GM13976 (cell line): ENCODE results near the gene MNX1.

Source experiments
- DNase-seq: peaks from one replicate; pipeline ENCODE4 v3.0.0; 2012; ENCODE audit warnings: low spot score
- CTCF ChIP-seq: IDR thresholded peaks from 2 replicates; pipeline ENCODE4 v1.5.1; 2012; ENCODE audit warnings: borderline replicate concordance, mild to moderate bottlenecking; ENCODE audit not compliant: insufficient read depth; ENCODE audit errors: extremely low read depth, missing control alignments, control extremely low read depth
- in situ Hi-C: fragments of 300-500 bp; cut with MboI; formaldehyde crosslinking; loops from one replicate; pipeline ENCODE4 v1.12.0; 2022; ENCODE audit warnings: low sequenced_read_pairs, mixed read lengths, inconsistent platforms; ENCODE audit not compliant: unreplicated experiment

The MNX1 gene

GRCh38 chr7:156969972-156970420, 40.5 kb downstream of the MNX1 start:
- DNase-seq: no peak
- in situ Hi-C loops: no loop called here
- peak; percentile 11 for TF ChIP-seq CTCF

DNA sequence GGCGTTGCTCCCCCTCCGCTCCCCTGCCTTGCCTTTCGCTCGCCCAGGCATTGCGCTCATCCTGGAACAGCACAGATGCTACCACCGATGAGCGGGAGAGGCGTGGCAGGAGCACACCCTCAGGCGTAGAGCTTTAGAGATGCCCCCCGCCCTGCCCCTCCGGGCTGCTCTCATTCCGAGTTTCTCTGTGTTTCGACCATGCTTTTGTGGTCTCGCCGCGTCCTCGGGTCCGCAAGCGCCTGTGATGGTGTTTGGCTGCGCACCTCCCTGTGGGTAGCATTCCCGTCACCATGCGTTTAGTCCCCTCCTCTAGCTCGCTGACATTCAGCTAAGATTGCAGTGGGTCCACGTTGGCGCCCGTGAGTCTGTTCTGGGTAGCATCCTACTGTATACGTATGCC, 42.3 kb downstream of the MNX1 start:
- in situ Hi-C loops: no loop called here
- no peak for DNase-seq
- no peak for TF ChIP-seq CTCF

- DNase-seq: no peak
- in situ Hi-C loops: no loop called here
- no peak for TF ChIP-seq CTCF
Measured at GRCh38 chr7:156966387-156966786, 44.1 kb downstream of the MNX1 start.

DNA sequence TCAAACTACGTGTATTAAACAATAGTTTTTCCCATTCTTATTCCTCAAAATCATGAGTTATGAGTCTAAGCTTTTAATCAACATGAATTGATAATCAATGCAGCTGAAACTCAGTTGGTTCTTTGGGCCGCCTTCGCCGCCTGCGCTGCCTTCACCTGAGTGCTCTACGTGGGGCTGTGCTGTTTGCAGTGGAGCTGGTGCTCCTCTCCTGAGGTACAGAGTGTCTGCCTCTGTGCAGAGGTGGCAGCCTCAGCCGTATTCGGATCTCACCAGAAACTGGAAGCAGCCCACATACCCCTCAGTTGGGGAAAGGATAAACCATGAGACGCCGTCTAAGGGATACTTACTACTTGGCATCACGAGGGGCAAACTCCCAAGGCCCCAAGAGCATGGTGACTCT, 45.5 kb downstream of the MNX1 start:
- no peak for DNase-seq
- in situ Hi-C loops: no loop called here
- TF ChIP-seq CTCF: no peak

GRCh38 chr7:156963472-156963871, 47.0 kb downstream of the MNX1 start:
- no peak for TF ChIP-seq CTCF
- in situ Hi-C loops: no loop called here

GRCh38 chr7:156962897-156963296, 47.6 kb downstream of the MNX1 start:
- DNase-seq: no peak
- in situ Hi-C loops: no loop called here
- TF ChIP-seq CTCF: no peak

More at GRCh38 chr7:156963472-156963871, 47.0 kb downstream of the MNX1 start:
- no peak for DNase-seq

- in situ Hi-C loops: no loop called here
- no peak for DNase-seq
- no peak for TF ChIP-seq CTCF
Measured at GRCh38 chr7:156962145-156962544, 48.3 kb downstream of the MNX1 start.
